ENCODE data around the gene LRR1. TPM values are rescaled to one million over a fixed set of nuclear protein-coding genes. Genes with fewer than 3 reads are reported as not detected.

The LRR1 gene
- total and polyA plus RNA-seq, 9 of the 15 experiments (the other 6 are each of a cell fraction or from before 2014, with no cell fraction given) = 26.5 to 58.1 (median 31.8) TPM

DNA sequence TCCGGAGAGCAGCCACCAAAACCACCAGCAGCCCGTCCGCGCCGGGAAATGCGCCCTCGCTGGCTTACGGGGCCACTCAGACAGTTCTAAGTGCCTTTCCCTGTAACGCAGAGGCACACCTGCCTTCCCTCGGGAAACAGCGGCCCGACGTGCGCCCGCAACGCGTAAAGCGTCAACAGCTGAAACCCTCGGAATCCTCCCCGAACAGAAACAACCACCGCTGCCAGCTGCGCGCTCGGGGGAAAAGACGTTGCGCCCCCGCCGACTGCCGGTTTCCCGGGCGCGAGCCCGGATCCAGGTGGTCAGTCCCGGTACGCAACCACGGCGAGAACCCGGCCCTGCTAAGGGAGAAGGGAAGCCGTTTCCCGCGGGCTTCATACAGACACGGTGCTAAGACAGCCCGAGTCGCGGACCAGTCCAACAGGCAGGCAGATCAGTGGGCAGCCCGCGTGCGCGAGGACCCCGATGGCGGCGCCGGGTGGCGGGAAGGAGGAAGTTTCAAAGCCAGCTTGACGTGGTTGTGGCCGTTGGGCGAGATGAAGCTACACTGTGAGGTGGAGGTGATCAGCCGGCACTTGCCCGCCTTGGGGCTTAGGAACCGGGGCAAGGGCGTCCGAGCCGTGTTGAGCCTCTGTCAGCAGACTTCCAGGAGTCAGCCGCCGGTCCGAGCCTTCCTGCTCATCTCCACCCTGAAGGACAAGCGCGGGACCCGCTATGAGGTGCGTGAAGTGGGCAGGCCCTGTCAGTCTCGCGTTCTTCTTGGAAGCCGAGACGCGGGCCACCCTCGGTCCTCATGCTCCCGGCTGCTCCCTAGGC is at the start of gene LRR1 (continued):
- TF ChIP-seq, protein P1, sequence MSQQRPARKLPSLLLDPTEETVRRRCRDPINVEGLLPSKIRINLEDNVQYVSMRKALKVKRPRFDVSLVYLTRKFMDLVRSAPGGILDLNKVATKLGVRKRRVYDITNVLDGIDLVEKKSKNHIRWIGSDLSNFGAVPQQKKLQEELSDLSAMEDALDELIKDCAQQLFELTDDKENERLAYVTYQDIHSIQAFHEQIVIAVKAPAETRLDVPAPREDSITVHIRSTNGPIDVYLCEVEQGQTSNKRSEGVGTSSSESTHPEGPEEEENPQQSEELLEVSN (IDR thresholded peaks at IDR 0.05; ENCODE audit: borderline replicate concordance in 1 of 2, extremely low read depth in 1 of 2, insufficient read depth in 1 of 2, insufficient read length in 1 of 2, low read depth in 1 of 2, low read length in 1 of 2, poor library complexity in 1 of 2, severe bottlenecking in 1 of 2) = peak; percentile 80 to 82
- no peak for TF ChIP-seq HMG20A (CRISPR knock-in tag; conservative IDR thresholded peaks at IDR 0.05)
- TF ChIP-seq IRF2 (CRISPR knock-in tag; IDR thresholded peaks at IDR 0.05) = no peak
- TF ChIP-seq SRSF3 (IDR thresholded peaks at IDR 0.05; ENCODE audit: insufficient read depth, low read length) = no peak
- TF ChIP-seq PYGO2 (tag; IDR thresholded peaks at IDR 0.05) = no peak
- no peak; the same call in none of the 2 replicates for TF ChIP-seq TEAD4 (IDR thresholded peaks at IDR 0.05; ENCODE audit: low read length)
- TF ChIP-seq TEAD4 (CRISPR knock-in tag; IDR thresholded peaks at IDR 0.05; ENCODE audit: borderline replicate concordance) = no peak
- TF ChIP-seq, protein P2, sequence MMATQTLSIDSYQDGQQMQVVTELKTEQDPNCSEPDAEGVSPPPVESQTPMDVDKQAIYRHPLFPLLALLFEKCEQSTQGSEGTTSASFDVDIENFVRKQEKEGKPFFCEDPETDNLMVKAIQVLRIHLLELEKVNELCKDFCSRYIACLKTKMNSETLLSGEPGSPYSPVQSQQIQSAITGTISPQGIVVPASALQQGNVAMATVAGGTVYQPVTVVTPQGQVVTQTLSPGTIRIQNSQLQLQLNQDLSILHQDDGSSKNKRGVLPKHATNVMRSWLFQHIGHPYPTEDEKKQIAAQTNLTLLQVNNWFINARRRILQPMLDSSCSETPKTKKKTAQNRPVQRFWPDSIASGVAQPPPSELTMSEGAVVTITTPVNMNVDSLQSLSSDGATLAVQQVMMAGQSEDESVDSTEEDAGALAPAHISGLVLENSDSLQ (IDR thresholded peaks at IDR 0.05) = peak; percentile 81
- no peak for TF ChIP-seq KDM2B (CRISPR knock-in tag; IDR thresholded peaks at IDR 0.05)
- no peak for TF ChIP-seq ZNF830 (CRISPR knock-in tag; IDR thresholded peaks at IDR 0.05)
- TF ChIP-seq MEF2A (IDR thresholded peaks at IDR 0.05; ENCODE audit: control insufficient read depth, low read depth, low read length) = no peak
- TF ChIP-seq, protein P3, sequence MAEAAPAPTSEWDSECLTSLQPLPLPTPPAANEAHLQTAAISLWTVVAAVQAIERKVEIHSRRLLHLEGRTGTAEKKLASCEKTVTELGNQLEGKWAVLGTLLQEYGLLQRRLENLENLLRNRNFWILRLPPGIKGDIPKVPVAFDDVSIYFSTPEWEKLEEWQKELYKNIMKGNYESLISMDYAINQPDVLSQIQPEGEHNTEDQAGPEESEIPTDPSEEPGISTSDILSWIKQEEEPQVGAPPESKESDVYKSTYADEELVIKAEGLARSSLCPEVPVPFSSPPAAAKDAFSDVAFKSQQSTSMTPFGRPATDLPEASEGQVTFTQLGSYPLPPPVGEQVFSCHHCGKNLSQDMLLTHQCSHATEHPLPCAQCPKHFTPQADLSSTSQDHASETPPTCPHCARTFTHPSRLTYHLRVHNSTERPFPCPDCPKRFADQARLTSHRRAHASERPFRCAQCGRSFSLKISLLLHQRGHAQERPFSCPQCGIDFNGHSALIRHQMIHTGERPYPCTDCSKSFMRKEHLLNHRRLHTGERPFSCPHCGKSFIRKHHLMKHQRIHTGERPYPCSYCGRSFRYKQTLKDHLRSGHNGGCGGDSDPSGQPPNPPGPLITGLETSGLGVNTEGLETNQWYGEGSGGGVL (CRISPR knock-in tag; IDR thresholded peaks at IDR 0.05) = no peak
- TF ChIP-seq MTF1 (CRISPR knock-in tag; IDR thresholded peaks at IDR 0.05; ENCODE audit: borderline replicate concordance) = no peak
- TF ChIP-seq FOSL1 (tag; conservative IDR thresholded peaks at IDR 0.05) = no peak
- TF ChIP-seq ZFPM2 (CRISPR knock-in tag; IDR thresholded peaks at IDR 0.05) = no peak
- peak; percentile 81 for TF ChIP-seq SAP30 (IDR thresholded peaks at IDR 0.05; ENCODE audit: borderline replicate concordance, insufficient read depth, low read depth, low read length, poor library complexity, severe bottlenecking)
- TF ChIP-seq, protein P4, sequence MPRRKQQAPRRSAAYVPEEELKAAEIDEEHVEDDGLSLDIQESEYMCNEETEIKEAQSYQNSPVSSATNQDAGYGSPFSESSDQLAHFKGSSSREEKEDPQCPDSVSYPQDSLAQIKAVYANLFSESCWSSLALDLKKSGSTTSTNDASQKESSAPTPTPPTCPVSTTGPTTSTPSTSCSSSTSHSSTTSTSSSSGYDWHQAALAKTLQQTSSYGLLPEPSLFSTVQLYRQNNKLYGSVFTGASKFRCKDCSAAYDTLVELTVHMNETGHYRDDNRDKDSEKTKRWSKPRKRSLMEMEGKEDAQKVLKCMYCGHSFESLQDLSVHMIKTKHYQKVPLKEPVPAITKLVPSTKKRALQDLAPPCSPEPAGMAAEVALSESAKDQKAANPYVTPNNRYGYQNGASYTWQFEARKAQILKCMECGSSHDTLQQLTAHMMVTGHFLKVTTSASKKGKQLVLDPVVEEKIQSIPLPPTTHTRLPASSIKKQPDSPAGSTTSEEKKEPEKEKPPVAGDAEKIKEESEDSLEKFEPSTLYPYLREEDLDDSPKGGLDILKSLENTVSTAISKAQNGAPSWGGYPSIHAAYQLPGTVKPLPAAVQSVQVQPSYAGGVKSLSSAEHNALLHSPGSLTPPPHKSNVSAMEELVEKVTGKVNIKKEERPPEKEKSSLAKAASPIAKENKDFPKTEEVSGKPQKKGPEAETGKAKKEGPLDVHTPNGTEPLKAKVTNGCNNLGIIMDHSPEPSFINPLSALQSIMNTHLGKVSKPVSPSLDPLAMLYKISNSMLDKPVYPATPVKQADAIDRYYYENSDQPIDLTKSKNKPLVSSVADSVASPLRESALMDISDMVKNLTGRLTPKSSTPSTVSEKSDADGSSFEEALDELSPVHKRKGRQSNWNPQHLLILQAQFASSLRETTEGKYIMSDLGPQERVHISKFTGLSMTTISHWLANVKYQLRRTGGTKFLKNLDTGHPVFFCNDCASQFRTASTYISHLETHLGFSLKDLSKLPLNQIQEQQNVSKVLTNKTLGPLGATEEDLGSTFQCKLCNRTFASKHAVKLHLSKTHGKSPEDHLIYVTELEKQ (CRISPR knock-in tag; IDR thresholded peaks at IDR 0.05) = no peak
- no peak for TF ChIP-seq ZNF707 (CRISPR knock-in tag; conservative IDR thresholded peaks at IDR 0.05)

Data from K562 (cell line).